ENCODE results near the gene ITIH5. TPM values are rescaled to one million over a fixed set of nuclear protein-coding genes. Genes with fewer than 3 reads are reported as not detected.

Gene ITIH5
- polyA plus RNA-seq, 1 donor from 2014 or later: 0.28 TPM

- TF ChIP-seq TAF1 (IDR thresholded peaks at IDR 0.05; ENCODE audit: low read depth) (no peak), RAD21 (conservative IDR thresholded peaks at IDR 0.05) (no peak), CTCF (IDR thresholded peaks at IDR 0.05; ENCODE audit: poor library complexity, severe bottlenecking) (no peak), SMC3 (conservative IDR thresholded peaks at IDR 0.05; ENCODE audit: poor library complexity) (no peak), EZH2 (IDR thresholded peaks at IDR 0.05; ENCODE audit: borderline replicate concordance, insufficient read depth, low read length, poor library complexity, severe bottlenecking) (no peak), POLR2AphosphoS5 (IDR thresholded peaks at IDR 0.05) (no peak), EP300 (conservative IDR thresholded peaks at IDR 0.05; ENCODE audit: poor library complexity, severe bottlenecking) (no peak), MXI1 (conservative IDR thresholded peaks at IDR 0.05; ENCODE audit: poor library complexity, severe bottlenecking) (no peak)
- TF ChIP-seq, protein P1, sequence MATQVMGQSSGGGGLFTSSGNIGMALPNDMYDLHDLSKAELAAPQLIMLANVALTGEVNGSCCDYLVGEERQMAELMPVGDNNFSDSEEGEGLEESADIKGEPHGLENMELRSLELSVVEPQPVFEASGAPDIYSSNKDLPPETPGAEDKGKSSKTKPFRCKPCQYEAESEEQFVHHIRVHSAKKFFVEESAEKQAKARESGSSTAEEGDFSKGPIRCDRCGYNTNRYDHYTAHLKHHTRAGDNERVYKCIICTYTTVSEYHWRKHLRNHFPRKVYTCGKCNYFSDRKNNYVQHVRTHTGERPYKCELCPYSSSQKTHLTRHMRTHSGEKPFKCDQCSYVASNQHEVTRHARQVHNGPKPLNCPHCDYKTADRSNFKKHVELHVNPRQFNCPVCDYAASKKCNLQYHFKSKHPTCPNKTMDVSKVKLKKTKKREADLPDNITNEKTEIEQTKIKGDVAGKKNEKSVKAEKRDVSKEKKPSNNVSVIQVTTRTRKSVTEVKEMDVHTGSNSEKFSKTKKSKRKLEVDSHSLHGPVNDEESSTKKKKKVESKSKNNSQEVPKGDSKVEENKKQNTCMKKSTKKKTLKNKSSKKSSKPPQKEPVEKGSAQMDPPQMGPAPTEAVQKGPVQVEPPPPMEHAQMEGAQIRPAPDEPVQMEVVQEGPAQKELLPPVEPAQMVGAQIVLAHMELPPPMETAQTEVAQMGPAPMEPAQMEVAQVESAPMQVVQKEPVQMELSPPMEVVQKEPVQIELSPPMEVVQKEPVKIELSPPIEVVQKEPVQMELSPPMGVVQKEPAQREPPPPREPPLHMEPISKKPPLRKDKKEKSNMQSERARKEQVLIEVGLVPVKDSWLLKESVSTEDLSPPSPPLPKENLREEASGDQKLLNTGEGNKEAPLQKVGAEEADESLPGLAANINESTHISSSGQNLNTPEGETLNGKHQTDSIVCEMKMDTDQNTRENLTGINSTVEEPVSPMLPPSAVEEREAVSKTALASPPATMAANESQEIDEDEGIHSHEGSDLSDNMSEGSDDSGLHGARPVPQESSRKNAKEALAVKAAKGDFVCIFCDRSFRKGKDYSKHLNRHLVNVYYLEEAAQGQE (IDR thresholded peaks at IDR 0.05; ENCODE audit: borderline replicate concordance): no peak
- H3K4me3 ChIP-seq (ENCODE audit: low read length): no peak overlapping the region
- H3K36me3 ChIP-seq (ENCODE audit: insufficient read depth, low read length): no peaks in the 10 kb centered on the region
- H3K9me2 ChIP-seq (ENCODE audit: insufficient read depth, low read length): no peaks in the 10 kb centered on the region
- H3K9ac ChIP-seq (ENCODE audit: low read length): no peak overlapping the region
- no peak overlapping the region for H2AFZ ChIP-seq (ENCODE audit: low read depth, low read length)
- H4K20me1 ChIP-seq (ENCODE audit: insufficient read depth): no peaks in the 10 kb centered on the region
- H3F3A ChIP-seq (ENCODE audit: insufficient read depth, low read length, poor library complexity, severe bottlenecking): no peaks in the 10 kb centered on the region
- no peaks in the 10 kb centered on the region for H3K27me3 ChIP-seq (ENCODE audit: insufficient read depth, low read depth, low read length)
- no peak overlapping the region for H3K27ac ChIP-seq (ENCODE audit: low read length)
- H3K4me2 ChIP-seq (ENCODE audit: low read length): no peak overlapping the region
- no peaks in the 10 kb centered on the region for H3K79me2 ChIP-seq (replicated peaks; ENCODE audit: insufficient read depth, low read length)
- no peaks in the 10 kb centered on the region for H3K9me3 ChIP-seq (ENCODE audit: low read length)
These were observed 94.8 kb downstream of the ITIH5 start for GRCh38 chr10:7571981-7572380.

GRCh38 chr10:7567911-7568620 lies 98.7 kb downstream of the ITIH5 start:
- Histone ChIP-seq H3K9me3 (ENCODE audit: low read length) (no peaks in the 10 kb centered on the region), H3K27me3 (ENCODE audit: insufficient read depth, low read depth, low read length) (no peaks in the 10 kb centered on the region), H3K4me3 (ENCODE audit: low read length) (no peak overlapping the region), H3K36me3 (ENCODE audit: insufficient read depth, low read length) (no peaks in the 10 kb centered on the region), H3K27ac (ENCODE audit: low read length) (no peak overlapping the region), H3K9ac (ENCODE audit: low read length) (no peak overlapping the region), H3K9me2 (ENCODE audit: insufficient read depth, low read length) (no peaks in the 10 kb centered on the region), H2AFZ (ENCODE audit: low read depth, low read length) (no peak overlapping the region), H3F3A (ENCODE audit: insufficient read depth, low read length, poor library complexity, severe bottlenecking) (no peaks in the 10 kb centered on the region), H4K20me1 (ENCODE audit: insufficient read depth) (no peaks in the 10 kb centered on the region), H3K4me2 (ENCODE audit: low read length) (no peak overlapping the region), H3K79me2 (replicated peaks; ENCODE audit: insufficient read depth, low read length) (no peaks in the 10 kb centered on the region)
- no peak for TF ChIP-seq EZH2 (IDR thresholded peaks at IDR 0.05; ENCODE audit: borderline replicate concordance, insufficient read depth, low read length, poor library complexity, severe bottlenecking)
- no peak for TF ChIP-seq SMC3 (conservative IDR thresholded peaks at IDR 0.05; ENCODE audit: poor library complexity)
- TF ChIP-seq POLR2AphosphoS5 (IDR thresholded peaks at IDR 0.05): no peak
- TF ChIP-seq RAD21 (conservative IDR thresholded peaks at IDR 0.05): no peak
- no peak for TF ChIP-seq TAF1 (IDR thresholded peaks at IDR 0.05; ENCODE audit: low read depth)
- no peak for TF ChIP-seq CTCF (IDR thresholded peaks at IDR 0.05; ENCODE audit: poor library complexity, severe bottlenecking)
- TF ChIP-seq, protein P1 (IDR thresholded peaks at IDR 0.05; ENCODE audit: borderline replicate concordance): no peak
- TF ChIP-seq EP300 (conservative IDR thresholded peaks at IDR 0.05; ENCODE audit: poor library complexity, severe bottlenecking): no peak
- TF ChIP-seq MXI1 (conservative IDR thresholded peaks at IDR 0.05; ENCODE audit: poor library complexity, severe bottlenecking): no peak
